IMR-90 (cell line): ENCODE results near the gene AKAP17A. TPM values are rescaled to one million over a fixed set of nuclear protein-coding genes. Genes with fewer than 3 reads are reported as not detected.

ENCODE experiments used
- CTCF ChIP-seq: conservative IDR thresholded peaks from 2 replicates; pipeline ENCODE4 v1.5.1; 2012; ENCODE audit warnings: mild to moderate bottlenecking, low read depth, low read length, improper control_type of control experiment
- USF2 ChIP-seq: fragments of 150-350 bp; IDR thresholded peaks from 2 replicates; pipeline ENCODE4 v1.6.1; 2017; ENCODE audit warnings: mild to moderate bottlenecking, antibody characterized with exemption, low read length, low read depth
- polyA plus RNA-seq, 3 experiments: library from polyadenylated mRNA; depleted of rRNA; stranded (reverse); fragments of >200 nt; gene quantifications; 2 replicates each; pipeline ENCODE4 v1.2.3, GENCODE V29; 2012; ENCODE audit warnings: low replicate concordance in 1 of 3
- total RNA-seq: library from RNA; depleted of rRNA; stranded (reverse); fragments of >200 nt; gene quantifications from 2 replicates; pipeline ENCODE4 v1.2.3, GENCODE V29; 2012

Gene AKAP17A
- total and polyA plus RNA-seq, 2 of the 4 experiments (the other 2 are of a cell fraction): 9.0 to 23.7 TPM

- TF ChIP-seq USF2 (no peak), CTCF (no peak)
Observed at GRCh38 chrX:1582686-1583437, 8.5 kb upstream of the AKAP17A start (continued).
